ENCODE results near the gene PRR19. TPM values are rescaled to one million over a fixed set of nuclear protein-coding genes. Genes with fewer than 3 reads are reported as not detected.

PRR19 gene
- total RNA-seq, 1 experiment from 2014 or later = 0.93 TPM

- no peak for TF ChIP-seq JUND (IDR thresholded peaks at IDR 0.05)
- TF ChIP-seq CTCF (IDR thresholded peaks at IDR 0.05 in 2 of 3, conservative IDR thresholded peaks at IDR 0.05 in 1 of 3; ENCODE audit: borderline replicate concordance in 1 of 3, insufficient read depth in 1 of 3, low read depth in 2 of 3, low read length in 2 of 3) = peak in 2 of 3 experiments; percentile 14 to 17; a peak in 2 of 6 replicates
- ChIA-PET RAD21 (ENCODE audit: low non-redundant PET in 1 of 2, low total read pairs in 2 of 2, uncharacterized antibody in 2 of 2, unreplicated experiment in 2 of 2) (no interaction called here), CTCF (no interaction called here), POLR2A (no interaction called here)
- Histone ChIP-seq H3K79me2 (ENCODE audit: insufficient read depth, low read length) (peaks cover 18% of the 10 kb centered on the region; the same call in 1 of the 2 replicates), H3K9me2 (ENCODE audit: insufficient read depth) (no peaks in the 10 kb centered on the region), H3K36me3 (ENCODE audit: control insufficient read depth in 1 of 2, insufficient read depth in 2 of 2, low read length in 2 of 2) (peaks cover 12 to 21% of the 10 kb centered on the region in 2 experiments), H3K9me3 (ENCODE audit: control insufficient read depth in 1 of 2, insufficient read depth in 1 of 2, low read depth in 1 of 2, low read length in 2 of 2) (no peaks in the 10 kb centered on the region), H4K20me1 (ENCODE audit: insufficient read depth) (no peaks in the 10 kb centered on the region), H3K27me3 (ENCODE audit: insufficient read depth, low read length) (no peaks in the 10 kb centered on the region), H2AFZ (ENCODE audit: low read depth, low read length, poor library complexity, severe bottlenecking) (no peak overlapping the region), H3K4me1 (ENCODE audit: control insufficient read depth in 1 of 2, insufficient read depth in 2 of 2, low read length in 2 of 2) (peaks cover 23 to 52% of the 10 kb centered on the region in 2 experiments), H3K9ac (ENCODE audit: low read length) (no peak overlapping the region), H3K27ac (ENCODE audit: low read depth, low read length) (no peak overlapping the region), H3K4me3 (replicated peaks in 1 of 2; ENCODE audit: low read depth in 1 of 2, low read length in 2 of 2) (no peak overlapping the region), H3K4me2 (ENCODE audit: low read length) (no peak overlapping the region)
- DNase-seq (ENCODE audit: low read depth, low spot score) (no peak), ATAC-seq (no peak)
- intact Hi-C loops (cut with micrococcal nuclease) = no loop called here
- no TSS peak for BruUV-seq (replicated peaks)
Measured at GRCh38 chr19:42287017-42287826, 14.7 kb upstream of the PRR19 start.

GRCh38 chr19:42287827-42288107 lies 14.2 kb upstream of the PRR19 start:
- TF ChIP-seq EGR1 (IDR thresholded peaks at IDR 0.05; ENCODE audit: low read depth) (no peak), JUND (IDR thresholded peaks at IDR 0.05) (no peak), ELF1 (IDR thresholded peaks at IDR 0.05; ENCODE audit: borderline replicate concordance, low read depth) (no peak)
- Histone ChIP-seq H3K36me3 (ENCODE audit: control insufficient read depth in 1 of 2, insufficient read depth in 2 of 2, low read length in 2 of 2) (peaks cover 12 to 21% of the 10 kb centered on the region in 2 experiments), H3K4me1 (ENCODE audit: control insufficient read depth in 1 of 2, insufficient read depth in 2 of 2, low read length in 2 of 2) (peaks cover 18 to 46% of the 10 kb centered on the region in 2 experiments), H3K9me2 (ENCODE audit: insufficient read depth) (no peaks in the 10 kb centered on the region), H4K20me1 (ENCODE audit: insufficient read depth) (no peaks in the 10 kb centered on the region), H3K4me3 (replicated peaks in 1 of 2; ENCODE audit: low read depth in 1 of 2, low read length in 2 of 2) (no peak overlapping the region), H3K9ac (ENCODE audit: low read length) (no peak overlapping the region), H3K9me3 (ENCODE audit: control insufficient read depth in 1 of 2, insufficient read depth in 1 of 2, low read depth in 1 of 2, low read length in 2 of 2) (no peaks in the 10 kb centered on the region), H2AFZ (ENCODE audit: low read depth, low read length, poor library complexity, severe bottlenecking) (no peak overlapping the region), H3K79me2 (ENCODE audit: insufficient read depth, low read length) (peaks cover 18% of the 10 kb centered on the region; the same call in 1 of the 2 replicates), H3K27me3 (ENCODE audit: insufficient read depth, low read length) (no peaks in the 10 kb centered on the region), H3K4me2 (ENCODE audit: low read length) (no peak overlapping the region), H3K27ac (ENCODE audit: low read depth, low read length) (no peak overlapping the region)
- ChIA-PET CTCF (no interaction called here), RAD21 (ENCODE audit: low non-redundant PET in 1 of 2, low total read pairs in 2 of 2, uncharacterized antibody in 2 of 2, unreplicated experiment in 2 of 2) (interaction anchor here in 1 of 2 experiments (1.4 kb wide), 1 partner anchor 41 kb away, joined by 3 read pairs; no protein-coding TSS in a partner anchor), POLR2A (no interaction called here)
- DNase-seq (ENCODE audit: low read depth, low spot score) (no peak), ATAC-seq (no peak)
- no TSS peak for BruUV-seq (replicated peaks)
- intact Hi-C loops (cut with micrococcal nuclease) = no loop called here

Data from HCT116 (cell line).